ENCODE results near the gene PRSS57. TPM values are rescaled to one million over a fixed set of nuclear protein-coding genes. Genes with fewer than 3 reads are reported as not detected.
A peak's percentile ranks its signal among the peaks of the same experiment; 100 is the strongest.

Gene PRSS57
- polyA plus RNA-seq, 3 donors: 0.16 to 1.4 (median 0.78) TPM

DNA sequence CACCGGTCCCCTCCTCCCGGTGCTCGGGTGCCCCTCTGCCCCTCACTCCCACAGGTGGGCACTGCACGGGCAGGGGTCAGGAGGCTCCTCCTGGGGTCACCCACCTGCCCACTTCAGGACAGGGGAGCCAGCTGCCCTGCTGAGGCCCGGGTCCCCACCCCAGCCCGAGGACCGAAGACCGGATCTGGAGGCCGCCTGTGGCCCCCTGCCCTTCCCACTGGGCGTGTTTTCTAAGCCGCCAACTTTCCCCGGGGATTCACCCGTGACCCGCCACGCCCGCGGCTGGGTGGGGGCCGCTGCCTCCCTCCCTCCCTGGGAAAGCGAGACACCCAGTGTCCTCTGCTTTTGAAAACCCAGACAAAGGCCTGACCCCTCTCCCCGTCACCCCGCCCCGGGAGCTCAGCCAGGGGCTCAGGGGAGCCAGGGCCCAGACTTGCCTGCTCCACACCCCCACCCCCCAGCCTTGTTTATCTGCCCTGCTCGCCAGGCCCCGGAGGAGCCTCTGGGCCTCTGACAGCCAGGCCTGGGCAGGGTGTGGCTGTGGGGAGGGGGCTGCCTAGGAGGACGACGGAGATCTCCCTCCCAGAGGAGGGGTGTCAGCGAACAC lies 14.8 kb upstream of the PRSS57 start:
- intact Hi-C loops (cut with micrococcal nuclease): no loop called here
- H4K20me1 ChIP-seq (ENCODE audit: insufficient read depth, low read length): no peaks in the 10 kb centered on the region
- H2AFZ ChIP-seq (ENCODE audit: insufficient read depth, low read depth, low read length, poor library complexity, severe bottlenecking): no peak overlapping the region
- Mint-ChIP-seq H3K36me3 (peaks cover 0 to 2% of the 10 kb centered on the region in 2 donors), H3K9me3 (peaks cover under 1 to 9% (median 3%) of the 10 kb centered on the region in 7 donors), H3K4me3 (no peak overlapping the region), H3K27ac (no peak overlapping the region), H3K4me1 (no peaks in the 10 kb centered on the region), H3K27me3 (ENCODE audit: low read depth in 3 of 3) (peaks cover 23 to 42% (median 27%) of the 10 kb centered on the region in 3 donors)
- no peak overlapping the region for H3K9ac ChIP-seq (ENCODE audit: insufficient read depth, low read length, poor library complexity, severe bottlenecking)
- H3K27ac ChIP-seq (ENCODE audit: low read depth in 1 of 2, low read length in 2 of 2): no peak overlapping the region
- no peak overlapping the region for H3K4me3 ChIP-seq (replicated peaks in 1 of 3; ENCODE audit: low read depth in 2 of 3, low read length in 3 of 3)
- TF ChIP-seq CTCF (IDR thresholded peaks at IDR 0.05): no peak
- no peaks in the 10 kb centered on the region for H3K79me2 ChIP-seq (ENCODE audit: insufficient read depth, low read length)
- H3K4me1 ChIP-seq (ENCODE audit: control insufficient read depth in 1 of 2, insufficient read depth in 2 of 2, low read length in 2 of 2): peaks cover 7 to 14% of the 10 kb centered on the region in 2 donors
- peaks cover 0 to 3% of the 10 kb centered on the region in 2 donors for H3K9me3 ChIP-seq (replicated peaks in 1 of 2; ENCODE audit: control insufficient read depth in 1 of 2, insufficient read depth in 1 of 2, low read length in 2 of 2)
- H3K27me3 ChIP-seq (ENCODE audit: control insufficient read depth in 2 of 2, insufficient read depth in 2 of 2, low read length in 2 of 2): peaks cover 0 to 28% of the 10 kb centered on the region in 2 donors
- H3K4me2 ChIP-seq (replicated peaks; ENCODE audit: extremely low read depth, low read length, poor library complexity, severe bottlenecking): peak overlapping the region; percentile 46
- 31% methylated on average over 18 of the region's 27 CpGs for WGBS (ENCODE audit: insufficient coverage)
- no peak for DNase-seq
- H3K36me3 ChIP-seq (replicated peaks in 1 of 2; ENCODE audit: control insufficient read depth in 1 of 2, insufficient read depth in 2 of 2, low read length in 2 of 2): no peaks in the 10 kb centered on the region

DNA sequence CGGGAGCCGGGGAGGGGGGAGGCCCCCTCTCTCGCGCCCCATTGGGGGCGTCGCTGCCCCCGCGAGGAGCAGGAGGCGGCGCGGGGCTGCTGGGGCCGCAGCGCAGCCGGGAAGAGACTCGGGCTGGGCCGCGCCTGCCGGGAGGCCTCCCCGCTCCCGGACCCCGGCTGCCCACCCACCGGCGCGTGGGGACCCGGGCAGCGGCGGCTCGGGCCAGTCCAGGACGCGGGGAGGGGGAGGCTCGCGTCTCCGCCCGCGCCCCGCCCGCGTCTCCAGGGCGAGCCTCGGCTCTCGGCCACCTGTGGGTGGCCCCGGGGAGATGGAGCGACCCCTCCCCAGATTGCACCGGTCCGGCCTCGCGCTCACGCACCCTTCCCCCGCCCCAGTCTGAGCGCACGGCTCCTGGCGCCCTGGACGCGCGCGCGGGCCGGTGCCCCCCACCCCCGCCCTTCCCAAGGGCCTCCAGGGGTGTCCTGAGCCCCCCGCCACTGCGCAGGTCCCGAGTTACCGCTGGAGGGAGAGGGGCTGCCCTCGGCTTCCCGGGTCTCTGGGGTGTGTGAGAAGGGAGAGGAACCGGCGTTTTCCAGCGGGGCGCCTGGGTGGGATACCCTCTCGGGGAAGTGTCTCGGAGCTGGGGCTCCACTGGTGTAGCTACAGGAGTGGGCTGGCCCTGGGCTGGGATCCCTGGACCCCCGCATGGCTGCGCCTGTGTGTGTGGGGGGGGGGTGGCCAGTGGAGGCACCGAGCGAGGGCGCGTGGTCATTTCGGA lies 14.1 kb upstream of the PRSS57 start:
- H3K27me3 Mint-ChIP-seq (ENCODE audit: low read depth in 3 of 3): peaks cover 23 to 42% (median 27%) of the 10 kb centered on the region in 3 donors
- intact Hi-C loops (cut with micrococcal nuclease): no loop called here
- Histone ChIP-seq H2AFZ (ENCODE audit: insufficient read depth, low read depth, low read length, poor library complexity, severe bottlenecking) (no peak overlapping the region), H3K4me2 (replicated peaks; ENCODE audit: extremely low read depth, low read length, poor library complexity, severe bottlenecking) (peak overlapping the region; percentile 46), H3K4me3 (replicated peaks in 1 of 3; ENCODE audit: low read depth in 2 of 3, low read length in 3 of 3) (peak overlapping the region in 1 of 3 experiments; percentile 36), H3K27ac (ENCODE audit: low read depth in 1 of 2, low read length in 2 of 2) (no peak overlapping the region), H3K9me3 (replicated peaks in 1 of 2; ENCODE audit: control insufficient read depth in 1 of 2, insufficient read depth in 1 of 2, low read length in 2 of 2) (peaks cover 0 to 3% of the 10 kb centered on the region in 2 donors), H3K27me3 (ENCODE audit: control insufficient read depth in 2 of 2, insufficient read depth in 2 of 2, low read length in 2 of 2) (peaks cover 0 to 28% of the 10 kb centered on the region in 2 donors), H3K4me1 (ENCODE audit: control insufficient read depth in 1 of 2, insufficient read depth in 2 of 2, low read length in 2 of 2) (peaks cover 11 to 18% of the 10 kb centered on the region in 2 donors), H3K36me3 (replicated peaks in 1 of 2; ENCODE audit: control insufficient read depth in 1 of 2, insufficient read depth in 2 of 2, low read length in 2 of 2) (no peaks in the 10 kb centered on the region), H4K20me1 (ENCODE audit: insufficient read depth, low read length) (no peaks in the 10 kb centered on the region), H3K9ac (ENCODE audit: insufficient read depth, low read length, poor library complexity, severe bottlenecking) (no peak overlapping the region), H3K79me2 (ENCODE audit: insufficient read depth, low read length) (no peaks in the 10 kb centered on the region)
- H3K4me1 Mint-ChIP-seq: peaks cover 3% of the 10 kb centered on the region
- H3K4me3 Mint-ChIP-seq: no peak overlapping the region
- WGBS (ENCODE audit: insufficient coverage): under 1% methylated on average over 46 of the region's 78 CpGs
- peaks cover 0 to 2% of the 10 kb centered on the region in 2 donors for H3K36me3 Mint-ChIP-seq
- H3K9me3 Mint-ChIP-seq: peaks cover 0 to 8% (median 3%) of the 10 kb centered on the region in 7 donors
- no peak for TF ChIP-seq CTCF (IDR thresholded peaks at IDR 0.05)
- no peak overlapping the region for H3K27ac Mint-ChIP-seq
- DNase-seq: no peak

Measured in CD14-positive monocyte (primary cell).